ENCODE results near the gene GDF10.

Gene GDF10

GRCh38 chr10:47299611-47300428 is at the start of gene GDF10:
Gene GDF10 (plus strand): TSS chr10:47300197. CDS start chr10:47300652, 455 bp downstream.
- peak; percentile 24 for DNase-seq

DNA sequence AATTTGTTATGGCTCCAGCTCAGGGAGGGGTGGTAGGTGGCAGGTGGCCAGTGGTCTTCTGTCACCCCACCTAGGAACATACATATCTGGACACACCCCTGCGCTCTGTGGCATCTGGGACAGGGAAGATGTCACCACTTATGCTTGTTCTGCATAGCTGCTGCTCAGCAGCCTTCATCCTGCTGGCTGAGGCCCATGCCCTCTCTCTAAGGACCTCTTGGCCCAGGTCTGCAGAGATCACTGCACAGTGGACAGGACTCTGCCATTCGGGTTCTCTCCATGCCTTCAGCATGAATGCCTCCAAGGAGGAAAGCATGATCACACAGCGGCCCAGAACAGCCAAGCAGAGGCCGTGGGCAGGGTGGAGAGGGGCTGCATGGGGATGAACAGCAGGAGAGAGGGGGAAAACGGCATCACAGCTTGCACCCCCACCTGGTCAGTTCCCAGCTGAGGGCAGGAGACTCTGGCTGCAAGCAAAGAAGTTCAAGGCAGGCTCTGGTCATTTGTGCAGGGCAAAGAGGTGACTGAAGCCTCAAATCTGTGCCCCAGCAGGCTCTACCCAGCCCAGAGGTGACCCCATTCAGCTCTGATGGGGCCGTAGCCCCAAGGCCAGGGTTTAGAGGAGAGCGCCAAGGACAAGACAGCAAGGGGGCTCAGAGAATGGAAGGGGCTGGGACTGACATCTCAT is 47.8 kb upstream of the GDF10 start:
- no peak for DNase-seq

- DNase-seq: no peak
These were observed 46.9 kb upstream of the GDF10 start for GRCh38 chr10:47253030-47253637.

GRCh38 chr10:47253651-47254375 is 46.2 kb upstream of the GDF10 start:
- no peak for DNase-seq

DNA sequence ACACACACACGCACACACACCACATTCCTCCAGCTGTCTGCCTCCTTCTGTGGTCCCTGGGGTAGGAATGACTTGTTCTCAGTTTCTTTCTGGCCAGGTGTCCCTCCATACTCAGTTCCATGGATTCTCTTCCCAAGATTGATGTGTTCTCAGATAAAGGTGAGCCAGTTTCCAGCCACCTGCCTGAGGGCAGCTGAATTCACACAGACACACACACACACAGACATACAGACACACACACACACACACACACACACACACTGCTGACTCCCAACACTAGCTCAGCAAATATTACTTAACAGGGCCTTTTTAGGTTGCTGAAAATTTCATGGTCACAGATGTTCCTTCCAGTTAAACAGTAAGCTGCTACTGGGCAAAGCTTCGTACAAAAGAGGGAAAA is 45.4 kb upstream of the GDF10 start:
- DNase-seq: no peak

GRCh38 chr10:47255033-47255813 is 44.8 kb upstream of the GDF10 start:
- DNase-seq: peak; percentile 24

GRCh38 chr10:47255866-47256265 is 44.1 kb upstream of the GDF10 start:
- no peak for DNase-seq

- peak; percentile 25 for DNase-seq
These were observed 43.2 kb upstream of the GDF10 start for GRCh38 chr10:47256751-47257336.

DNA sequence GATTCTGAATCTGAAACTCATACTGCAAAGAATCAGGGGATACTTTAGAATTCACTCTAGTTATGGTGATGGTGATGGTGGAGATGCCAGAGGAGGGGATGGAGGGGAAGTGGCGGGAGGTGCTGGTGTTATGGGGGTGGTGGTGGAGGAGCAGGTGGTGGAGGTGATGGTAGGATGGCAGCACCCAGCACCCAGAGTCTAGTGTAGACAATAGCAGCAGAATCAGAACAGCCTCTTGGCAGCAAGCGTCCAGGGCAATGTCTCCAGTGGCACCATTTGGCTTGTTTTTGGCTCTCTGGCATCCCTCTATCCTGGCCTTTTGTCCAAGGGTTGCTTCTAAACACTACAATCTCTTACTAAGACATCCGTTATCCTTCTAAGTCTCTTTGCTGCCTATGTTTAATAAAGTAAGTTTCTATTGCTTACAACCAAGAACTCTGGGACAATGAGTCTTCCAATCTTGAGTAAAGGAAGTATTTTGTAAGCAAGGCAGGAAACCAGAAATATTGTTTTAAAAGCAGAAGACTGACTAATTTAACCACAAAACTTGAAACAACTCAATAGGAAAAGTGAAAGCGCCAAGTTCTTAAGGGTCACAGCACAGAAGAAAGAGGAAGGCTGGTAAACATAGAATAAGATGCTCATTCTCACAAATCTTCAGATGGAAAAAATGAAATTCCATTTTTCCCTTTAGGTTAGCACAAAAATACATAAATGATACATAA is 42.4 kb upstream of the GDF10 start:
- DNase-seq: peak; percentile 70

GRCh38 chr10:47258921-47259320 is 41.1 kb upstream of the GDF10 start:
- no peak for DNase-seq

DNA sequence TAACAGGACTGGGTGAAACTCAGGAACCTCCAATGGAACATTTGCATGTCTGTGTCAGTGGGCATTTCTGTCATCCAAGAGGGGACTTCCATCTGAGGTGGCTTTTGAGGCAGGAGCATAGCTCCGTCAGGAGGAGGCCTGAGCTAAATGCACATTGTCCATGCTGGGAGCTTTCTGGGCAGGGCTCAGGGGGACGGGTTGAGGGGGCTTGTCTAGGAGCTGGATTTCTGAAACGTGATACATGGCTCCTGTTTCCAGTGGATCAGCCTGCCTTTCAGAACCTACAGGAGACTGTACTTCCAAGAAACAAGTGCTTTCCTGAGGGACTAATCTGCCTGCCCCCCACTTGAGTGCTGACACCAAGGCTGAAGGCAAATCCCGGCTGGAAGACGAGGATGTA is 40.5 kb upstream of the GDF10 start:
- DNase-seq: no peak

DNA sequence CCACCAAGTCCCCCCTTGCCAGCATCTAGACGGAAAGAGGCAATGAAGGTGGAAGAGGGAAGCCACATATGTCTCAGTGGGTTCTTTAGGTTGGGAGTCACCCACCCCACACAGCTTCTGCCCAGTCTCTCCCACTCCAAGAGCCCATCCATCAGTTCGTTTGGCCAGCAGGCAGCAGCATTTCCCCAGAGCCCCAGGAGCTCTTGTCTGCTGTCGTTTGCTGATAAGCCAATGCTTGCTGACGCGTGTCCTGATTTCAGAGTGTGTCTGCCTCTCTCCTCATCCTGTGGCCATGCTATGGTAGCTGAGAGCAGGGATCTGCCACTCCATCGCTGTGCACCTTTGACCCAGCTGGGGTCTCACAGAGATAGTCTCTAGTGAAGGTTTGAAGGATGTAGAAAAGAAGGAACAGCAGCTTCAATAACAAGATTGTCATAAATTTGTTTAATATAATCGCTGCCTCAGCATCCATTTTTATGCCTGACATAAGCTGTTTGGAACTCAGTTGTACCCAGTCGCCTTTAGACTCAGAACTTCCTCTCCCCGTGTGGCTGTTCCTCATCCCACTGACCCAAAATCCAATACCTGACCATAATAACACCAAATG is 39.4 kb upstream of the GDF10 start:
- DNase-seq: peak; percentile 79

DNA sequence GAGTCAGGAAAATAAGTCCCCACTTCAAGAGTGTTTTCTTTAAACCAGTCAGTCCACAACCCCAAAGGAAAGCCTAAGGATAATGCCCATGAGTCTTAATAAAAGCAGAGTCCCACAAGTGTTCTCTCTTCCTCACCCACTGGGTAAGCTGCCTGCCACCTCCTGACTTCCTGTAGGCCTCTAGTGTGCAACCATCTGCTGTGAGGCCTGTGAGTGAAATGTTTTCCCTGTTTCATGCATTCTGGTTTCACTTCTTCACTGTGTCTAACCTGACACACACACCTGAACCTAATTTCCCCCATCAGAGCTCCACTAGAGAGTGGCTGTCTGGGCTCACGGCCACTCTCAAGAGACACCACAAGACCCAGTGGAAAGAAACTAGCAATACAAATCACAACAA is 38.9 kb upstream of the GDF10 start:
- peak; percentile 25 for DNase-seq

GRCh38 chr10:47261556-47261955 is 38.4 kb upstream of the GDF10 start:
- DNase-seq: no peak

GRCh38 chr10:47262606-47263533 is 37.1 kb upstream of the GDF10 start:
- DNase-seq: no peak

- DNase-seq: no peak
These were observed 35.2 kb upstream of the GDF10 start for GRCh38 chr10:47264797-47265281.

DNA sequence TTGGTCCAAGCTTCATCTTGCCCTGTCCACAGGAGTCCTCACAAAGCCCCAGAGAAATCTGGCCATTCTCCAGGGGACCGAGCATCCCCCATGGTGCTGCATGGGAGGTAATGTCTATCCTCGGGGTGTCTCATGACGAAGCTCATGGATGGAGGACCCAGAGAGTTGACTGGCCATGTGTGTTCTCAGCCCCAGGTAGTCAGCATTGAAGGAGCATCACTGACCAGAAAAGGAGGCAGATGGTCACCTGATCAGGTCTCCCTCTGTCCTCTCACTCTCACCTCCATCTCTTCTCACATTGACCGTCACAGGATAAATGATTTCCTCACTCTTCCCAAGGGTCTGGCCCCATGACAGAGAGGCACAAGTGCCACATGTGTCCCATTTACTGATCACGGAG is 33.4 kb upstream of the GDF10 start:
- no peak for DNase-seq

DNA sequence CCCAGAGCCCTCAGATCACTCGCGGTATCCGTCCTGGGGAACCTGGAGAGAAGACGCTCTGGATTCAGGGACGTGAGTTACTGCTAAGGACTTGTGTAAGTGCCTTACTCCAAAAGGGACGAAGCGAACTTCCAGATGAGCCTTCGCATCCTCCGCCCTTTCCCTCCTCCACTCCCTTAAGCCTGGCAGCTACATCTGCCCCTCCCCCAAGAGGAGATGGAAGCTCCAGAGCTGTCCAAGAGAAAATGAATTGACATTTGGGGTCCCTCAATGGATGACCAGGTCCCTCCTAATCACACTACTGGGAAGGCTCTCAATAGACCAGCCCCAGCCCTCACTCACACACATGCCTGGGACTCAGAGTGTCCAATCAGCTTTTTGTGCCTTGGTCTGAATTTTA is 31.3 kb upstream of the GDF10 start:
- DNase-seq: no peak

DNA sequence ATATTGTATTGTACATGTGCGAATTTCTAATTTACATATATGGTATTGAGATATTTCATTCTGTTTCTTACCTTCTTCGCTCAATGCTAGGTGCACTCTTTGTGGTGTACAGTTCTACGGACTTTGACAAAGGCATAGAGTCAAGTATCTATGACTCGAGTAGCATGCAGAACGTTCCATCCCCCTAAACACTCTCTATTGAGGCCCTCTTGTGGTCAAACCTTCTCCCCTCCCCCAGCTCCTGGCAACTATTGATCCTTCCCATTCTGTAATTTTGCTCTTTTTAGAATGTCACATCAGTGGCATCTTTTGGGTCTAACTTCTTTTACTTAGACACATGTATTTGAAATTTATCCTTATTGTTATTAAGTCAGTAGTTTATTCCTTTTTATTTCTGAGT is 30.7 kb upstream of the GDF10 start:
- no peak for DNase-seq

DNA sequence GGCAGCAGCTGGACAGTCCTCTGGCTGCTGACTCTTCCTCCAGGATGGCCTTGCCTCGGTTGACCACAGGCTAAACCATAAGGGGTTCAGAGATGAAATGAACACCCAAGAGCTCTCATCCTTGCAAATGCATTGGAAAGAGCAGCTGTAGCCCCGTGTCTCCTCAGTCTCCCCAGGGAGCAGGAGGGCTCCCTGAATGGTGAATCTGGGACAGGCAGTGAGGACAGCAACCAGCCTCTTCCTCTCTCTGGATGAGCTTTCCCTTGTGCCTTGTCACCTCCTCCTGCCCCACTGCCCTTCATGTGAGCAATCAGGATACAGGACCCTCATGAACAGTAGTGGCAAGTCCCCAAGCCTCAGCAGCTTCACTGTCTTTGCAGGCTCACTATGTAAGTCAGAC is 23.9 kb upstream of the GDF10 start:
- DNase-seq: no peak

Data from hematopoietic multipotent progenitor cell treated with erythropoietin and hydrocortisone succinate and interleukin-3 and kit ligand, for 4 days (in vitro differentiated cells).